Heart left ventricle (tissue), 13 donors: Measurements from ENCODE around the gene MAGI1.

ENCODE experiments used
- CTCF ChIP-seq, 12 donors: fragments of 200-600 bp; sonication (generic) in 4 of 12; IDR thresholded peaks; one replicate each; pipeline versions ENCODE4 v1.5.0 to v1.8.0; 2018 to 2022; ENCODE audit warnings: antibody characterized with exemption in 12 of 12, mild to moderate bottlenecking in 5 of 12
- POLR2A ChIP-seq, 2 donors: fragments of 450-650 bp; IDR thresholded peaks; one replicate each; pipeline ENCODE4 v1.6.1; 2017; ENCODE audit warnings: antibody characterized with exemption in 2 of 2, mild to moderate bottlenecking in 2 of 2, moderate library complexity in 2 of 2
- donor health status: ischemic (EF 13 %, LVEDD 7.1; RV severe dilation, severe dysfunction).
- donor health status: DM: no; HTN: yes; CAD: no.
- donor health status: DM: no; HTN: no; CAD: no.
- donor health status: ischemic (EF 25% LVEDD 6.9; RV normal size, moderate dysfunction).
- donor health status: ischemic (EF 25% LVEDD 5.7; RV mildly dilated, moderate dysfunction).
- donor health status: ischemic (EF 35%, LVEDD 5.7; RV mildly dilated, moderate dysfunction).
- donor health status: nonischemic (EF 11% LVEDD 7.7; RV severe dilation, severe dysfunction).
- donor health status: DM: yes; HTN: yes; CAD: no.
- donor health status: PGD.
- donor health status: ischemic (EF 29% LVEDD 5.4; RV normal size, mild dysfunction).
- donor health status: nonischemic (EF 23%, LVEDD 6.1; RV moderate dilation, normal function).

GRCh38 chr3:65776081-65776480, 262.6 kb downstream of the MAGI1 start:
- TF ChIP-seq POLR2A (IDR thresholded peaks at IDR 0.05) (no peak), CTCF (IDR thresholded peaks at IDR 0.05) (no peak)
